GM19043 (cell line): ENCODE measurements around the gene MIF.
"Not testable (repeated sequence)": the region's sequence is repeated elsewhere in the genome, so short reads cannot be mapped to it uniquely, and the experiment has no call there.

ENCODE experiments used
- ATAC-seq: cut with Tn5 transposase; IDR thresholded peaks from one replicate; pipeline ENCODE4 v1.9.1; 2021; ENCODE audit warnings: low read depth; ENCODE audit not compliant: unreplicated experiment

The MIF gene

GRCh38 chr22:23900227-23900626, 6.0 kb downstream of the MIF start:
- ATAC-seq, result not testable (repeated sequence)

DNA sequence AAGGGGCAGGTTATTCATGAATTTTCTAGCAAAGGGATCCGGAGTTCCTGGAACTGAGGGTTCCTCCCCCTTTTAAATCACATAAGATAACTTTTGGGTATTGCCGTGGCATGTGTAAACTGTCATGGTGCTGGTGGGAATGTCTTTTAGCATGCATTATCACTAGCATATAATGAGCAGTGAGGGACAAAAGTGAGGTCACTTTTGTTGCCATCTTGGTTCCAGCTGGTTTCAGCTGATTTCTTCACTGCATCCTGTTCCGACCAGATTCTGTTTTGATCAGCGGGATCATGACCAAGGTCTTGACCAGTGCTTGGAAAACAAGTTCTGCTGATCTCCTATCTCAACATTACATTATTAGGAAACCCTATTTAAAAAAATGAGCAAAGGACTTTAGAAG, 7.4 kb downstream of the MIF start:
- no peak for ATAC-seq

DNA sequence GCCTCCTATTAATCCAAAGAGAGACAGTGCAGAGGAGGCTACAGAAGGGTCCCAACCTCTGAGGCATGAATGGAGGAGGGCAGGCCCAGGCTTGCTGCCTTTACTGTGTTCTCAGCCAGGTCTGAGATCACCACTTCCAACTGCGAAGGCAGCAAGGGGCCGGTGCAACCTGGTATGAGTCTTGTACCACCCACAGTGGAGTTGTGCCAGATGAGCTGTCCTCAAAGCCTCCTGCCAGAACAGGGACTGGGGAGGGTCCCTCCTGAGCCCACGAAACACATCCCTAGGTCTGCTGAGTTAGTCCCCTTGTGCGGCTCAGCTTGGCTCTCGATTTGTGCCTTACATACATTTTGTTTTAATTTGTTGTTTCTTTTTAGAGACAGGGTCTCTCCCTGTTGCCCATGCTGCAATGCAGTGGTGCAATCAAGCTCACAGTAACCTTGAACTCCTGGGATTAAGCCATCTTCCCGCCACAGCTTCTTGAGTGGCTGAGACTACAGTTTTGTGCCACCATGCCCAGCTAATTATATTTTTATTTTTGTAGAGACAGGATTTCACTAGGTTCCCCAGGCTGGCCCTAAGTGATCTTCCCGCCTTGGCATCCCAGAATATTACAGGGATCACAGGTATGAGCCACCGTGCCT, 9.3 kb downstream of the MIF start:
- no peak for ATAC-seq

- no peak for ATAC-seq
These were observed 10.5 kb downstream of the MIF start for GRCh38 chr22:23904573-23905254.

DNA sequence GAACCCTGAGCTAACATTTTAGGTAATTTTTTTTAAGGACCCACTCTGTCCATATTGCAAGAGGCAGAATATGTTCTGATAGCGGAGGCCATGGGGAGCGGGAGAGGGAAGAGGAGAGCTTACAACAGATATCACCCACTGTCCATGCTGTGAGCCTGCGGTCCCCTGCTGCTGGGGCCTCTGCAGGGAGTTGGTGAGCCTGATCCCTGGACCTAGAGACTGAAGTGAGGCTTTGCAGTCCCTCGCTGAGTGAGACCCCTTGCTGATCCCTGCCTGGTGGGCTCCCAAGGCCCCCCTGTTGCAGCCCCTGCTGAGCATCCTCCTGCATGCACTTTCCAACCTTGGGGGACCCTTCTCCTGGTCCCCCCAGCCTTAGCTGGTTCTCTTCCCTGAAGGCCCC, 12.5 kb downstream of the MIF start:
- no peak for ATAC-seq

DNA sequence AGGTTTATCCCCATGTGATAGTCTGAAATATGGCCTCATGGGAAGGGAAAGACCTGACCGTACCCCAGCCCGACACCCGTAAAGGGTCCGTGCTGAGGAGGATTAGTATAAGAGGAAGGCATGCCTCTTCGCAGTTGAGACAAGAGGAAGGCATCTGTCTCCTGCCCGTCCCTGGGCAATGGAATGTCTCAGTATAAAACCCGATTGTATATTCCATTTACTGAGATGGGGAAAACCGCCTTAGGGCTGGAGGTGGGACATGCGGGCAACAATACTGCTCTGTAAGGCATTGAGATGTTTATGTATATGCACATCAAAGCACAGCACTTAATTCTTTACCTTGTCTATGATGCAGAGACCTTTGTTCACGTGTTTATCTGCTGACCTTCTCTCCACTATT, 13.2 kb downstream of the MIF start:
- not testable (repeated sequence) for ATAC-seq

DNA sequence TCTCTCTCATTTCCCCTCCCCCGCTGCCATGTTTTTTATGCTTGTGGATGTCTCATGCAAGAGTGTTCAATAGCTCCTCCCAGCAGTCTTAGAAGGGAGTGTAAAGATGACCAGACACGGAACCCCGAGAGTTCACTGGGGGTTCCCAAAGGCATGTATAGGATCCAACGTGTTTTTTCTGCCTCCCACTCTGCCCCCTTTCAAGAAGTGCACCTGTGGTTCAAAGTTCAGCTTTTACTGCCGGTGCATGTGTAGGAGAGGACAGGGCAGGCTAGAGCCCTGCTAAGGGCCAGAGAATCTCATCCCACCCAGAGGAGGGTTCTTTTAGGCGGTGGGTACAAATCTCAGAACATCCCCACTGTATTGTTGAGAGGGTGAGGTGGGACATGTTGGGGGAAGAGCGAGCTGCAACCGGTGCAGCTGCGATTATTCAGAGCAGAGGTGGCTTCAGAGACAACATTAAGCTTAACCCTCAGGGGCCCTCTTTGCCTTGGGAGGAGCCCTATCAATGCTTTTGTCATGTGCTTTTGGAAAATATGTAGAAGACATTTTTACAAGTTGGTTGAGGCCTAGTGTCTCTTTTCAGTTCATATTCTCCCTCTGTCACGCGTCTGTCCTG, 14.5 kb downstream of the MIF start:
- ATAC-seq, result no peak

DNA sequence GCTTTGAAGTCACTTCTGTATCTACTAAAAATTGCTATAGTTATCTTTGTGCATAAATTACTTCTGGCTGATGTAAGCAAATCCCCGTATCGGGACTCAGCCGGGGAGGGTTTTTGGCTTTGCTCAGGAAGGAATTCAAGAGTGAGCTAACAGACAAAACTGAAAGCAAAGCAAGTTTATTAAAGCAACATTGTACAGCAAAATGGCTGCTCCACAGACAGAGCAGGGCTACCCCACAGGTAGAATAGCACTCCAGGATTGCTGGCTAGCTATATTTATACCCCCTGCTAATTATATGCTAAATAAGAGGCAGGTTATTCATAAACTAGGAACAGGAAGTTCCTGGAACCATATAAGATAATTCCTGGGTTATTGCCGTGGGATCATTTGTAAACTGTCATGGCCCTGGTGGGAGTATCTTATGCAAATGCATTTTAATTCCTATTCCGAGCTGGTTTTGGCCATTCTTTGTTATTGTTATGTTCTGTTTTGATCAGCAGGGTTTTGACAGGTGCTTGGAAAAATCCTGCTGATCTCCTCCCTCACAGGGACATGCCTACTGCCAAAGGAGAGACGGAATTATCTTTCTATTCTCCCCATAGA, 15.2 kb downstream of the MIF start:
- ATAC-seq, result no peak

- ATAC-seq, result no peak
These were observed 16.5 kb downstream of the MIF start for GRCh38 chr22:23910496-23911190.

DNA sequence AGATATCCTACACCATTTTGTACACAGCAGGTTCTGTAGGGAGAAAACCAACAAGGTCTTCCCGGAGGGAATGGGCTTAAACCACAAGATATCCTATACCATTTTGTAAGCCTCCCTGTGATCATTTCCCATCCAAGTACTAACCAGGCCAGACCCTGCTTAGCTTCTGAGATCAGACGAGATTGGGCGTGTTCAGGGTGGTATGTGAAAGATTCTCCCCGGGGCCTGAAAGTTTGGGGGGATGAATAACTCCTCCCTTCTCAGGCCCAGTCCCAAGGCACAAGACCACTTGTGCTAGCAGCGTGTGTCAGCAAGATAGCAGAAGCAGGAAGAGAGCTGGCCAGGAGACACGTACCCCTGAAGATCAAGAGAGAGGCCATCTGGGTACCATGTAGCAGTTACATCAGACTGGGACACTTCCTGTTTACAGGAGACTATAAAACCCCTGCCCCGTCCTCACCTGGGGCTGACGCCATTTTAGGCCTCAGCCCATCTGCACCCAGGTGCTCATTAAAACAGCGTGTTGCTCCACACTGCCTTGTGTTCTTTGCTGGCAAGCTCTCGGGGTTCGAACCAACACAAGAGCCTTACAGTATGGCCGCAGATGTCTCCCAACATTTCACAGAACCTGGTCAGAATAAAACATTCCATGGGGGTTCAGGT, 17.3 kb downstream of the MIF start:
- no peak for ATAC-seq

GRCh38 chr22:23912293-23912903, 18.2 kb downstream of the MIF start:
- ATAC-seq, result no peak

- ATAC-seq, result no peak
These were observed 19.1 kb downstream of the MIF start for GRCh38 chr22:23913306-23913660.

- peak; percentile 90 for ATAC-seq
These were observed 19.6 kb downstream of the MIF start for GRCh38 chr22:23913661-23914353.

DNA sequence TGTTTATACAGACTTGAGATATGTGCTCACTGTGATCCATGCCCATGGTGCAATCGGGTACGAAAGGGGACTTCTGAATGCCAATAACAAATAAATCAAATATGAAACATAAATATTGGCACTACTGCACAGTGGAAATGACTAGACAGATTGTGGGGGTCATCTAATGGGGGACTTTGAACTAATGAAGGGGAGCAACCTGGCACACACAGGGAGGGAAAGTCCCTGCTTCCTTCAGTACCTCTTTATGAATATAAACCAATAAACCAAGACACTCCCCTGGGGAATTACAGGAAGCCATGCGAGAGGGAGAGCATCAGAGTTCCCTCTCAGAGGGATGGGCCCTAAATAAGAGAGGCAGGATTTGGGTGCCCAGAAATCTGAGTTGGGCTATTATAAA, 21.1 kb downstream of the MIF start:
- ATAC-seq, result no peak

- not testable (repeated sequence) for ATAC-seq
These were observed 26.1 kb downstream of the MIF start for GRCh38 chr22:23920267-23920611.

DNA sequence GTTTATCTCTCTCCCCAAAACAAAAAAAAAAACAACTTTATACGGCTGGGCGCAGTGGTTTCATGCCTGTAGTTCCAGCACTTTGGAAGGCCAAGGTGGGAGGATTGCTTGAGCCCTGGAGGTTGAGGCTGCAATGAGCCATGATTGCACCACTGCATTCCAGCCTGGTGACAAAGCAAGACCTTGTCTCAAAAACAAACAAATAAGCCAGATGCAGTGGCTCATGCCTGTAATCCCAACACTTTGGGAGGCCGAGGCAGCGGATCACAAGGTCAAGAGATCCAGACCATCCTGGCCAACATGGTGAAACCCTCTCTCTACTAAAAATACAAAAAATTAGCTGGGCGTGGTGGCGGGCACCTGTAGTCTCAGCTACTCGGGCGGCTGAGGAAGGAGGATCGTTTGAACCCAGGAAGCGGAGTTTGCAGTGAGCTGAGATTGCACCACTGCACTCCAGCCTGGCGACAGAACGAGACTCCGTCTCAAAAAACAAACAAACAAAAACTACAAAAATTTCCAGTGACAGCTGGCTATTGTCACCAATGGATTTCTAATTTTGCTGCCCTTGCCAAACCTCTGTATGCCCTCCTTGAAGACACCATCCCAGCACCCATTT, 27.5 kb downstream of the MIF start:
- ATAC-seq, result not testable (repeated sequence)

DNA sequence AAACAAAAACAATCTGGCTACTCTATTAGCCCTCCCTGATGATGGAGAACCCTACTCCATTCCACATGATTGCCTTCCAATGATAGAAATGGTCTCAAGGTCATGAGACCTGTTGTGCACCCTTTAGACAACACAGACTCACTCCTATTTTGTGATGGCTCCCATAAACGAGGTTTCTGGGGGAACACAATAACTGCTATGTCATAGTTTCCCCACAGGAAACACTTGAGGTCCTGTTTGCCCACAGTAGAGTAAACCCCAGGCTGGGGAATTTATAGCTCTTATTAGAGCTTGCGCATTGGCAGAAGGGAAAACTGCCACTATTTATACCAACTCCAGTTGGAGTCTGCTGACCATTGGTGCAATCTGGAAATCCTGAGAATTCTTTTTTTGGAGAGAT, 28.7 kb downstream of the MIF start:
- ATAC-seq, result no peak

GRCh38 chr22:23925020-23925606, 30.9 kb downstream of the MIF start:
- no peak for ATAC-seq

DNA sequence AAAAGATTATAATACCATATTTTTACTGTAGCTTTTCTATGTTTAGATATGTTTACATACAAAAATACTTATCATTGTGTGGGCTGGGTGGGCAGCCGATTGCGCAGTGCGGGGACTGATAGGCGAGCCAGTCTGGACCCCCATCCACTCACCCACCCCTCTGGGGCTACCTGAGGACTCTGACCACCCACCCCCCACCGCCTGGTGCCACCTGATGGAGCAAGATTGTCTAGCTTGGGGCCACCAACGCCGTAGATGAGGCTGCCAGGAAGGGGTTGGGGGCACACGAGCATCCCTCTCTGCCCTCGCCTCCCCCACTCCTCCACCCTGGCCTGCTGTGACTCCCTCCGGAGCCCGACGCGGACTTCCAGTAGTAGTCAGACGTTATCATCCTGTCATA, 32.4 kb downstream of the MIF start:
- no peak for ATAC-seq
